ENCODE results near the gene SVBP.

GRCh38 chr1:42788021-42788420 is 29.2 kb downstream of the SVBP start:
- TF ChIP-seq, protein P1, sequence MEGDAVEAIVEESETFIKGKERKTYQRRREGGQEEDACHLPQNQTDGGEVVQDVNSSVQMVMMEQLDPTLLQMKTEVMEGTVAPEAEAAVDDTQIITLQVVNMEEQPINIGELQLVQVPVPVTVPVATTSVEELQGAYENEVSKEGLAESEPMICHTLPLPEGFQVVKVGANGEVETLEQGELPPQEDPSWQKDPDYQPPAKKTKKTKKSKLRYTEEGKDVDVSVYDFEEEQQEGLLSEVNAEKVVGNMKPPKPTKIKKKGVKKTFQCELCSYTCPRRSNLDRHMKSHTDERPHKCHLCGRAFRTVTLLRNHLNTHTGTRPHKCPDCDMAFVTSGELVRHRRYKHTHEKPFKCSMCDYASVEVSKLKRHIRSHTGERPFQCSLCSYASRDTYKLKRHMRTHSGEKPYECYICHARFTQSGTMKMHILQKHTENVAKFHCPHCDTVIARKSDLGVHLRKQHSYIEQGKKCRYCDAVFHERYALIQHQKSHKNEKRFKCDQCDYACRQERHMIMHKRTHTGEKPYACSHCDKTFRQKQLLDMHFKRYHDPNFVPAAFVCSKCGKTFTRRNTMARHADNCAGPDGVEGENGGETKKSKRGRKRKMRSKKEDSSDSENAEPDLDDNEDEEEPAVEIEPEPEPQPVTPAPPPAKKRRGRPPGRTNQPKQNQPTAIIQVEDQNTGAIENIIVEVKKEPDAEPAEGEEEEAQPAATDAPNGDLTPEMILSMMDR (IDR thresholded peaks at IDR 0.05): no peak
- TF ChIP-seq POLR2A (IDR thresholded peaks at IDR 0.05): no peak
